ENCODE data around the gene PARD3B.

DNA sequence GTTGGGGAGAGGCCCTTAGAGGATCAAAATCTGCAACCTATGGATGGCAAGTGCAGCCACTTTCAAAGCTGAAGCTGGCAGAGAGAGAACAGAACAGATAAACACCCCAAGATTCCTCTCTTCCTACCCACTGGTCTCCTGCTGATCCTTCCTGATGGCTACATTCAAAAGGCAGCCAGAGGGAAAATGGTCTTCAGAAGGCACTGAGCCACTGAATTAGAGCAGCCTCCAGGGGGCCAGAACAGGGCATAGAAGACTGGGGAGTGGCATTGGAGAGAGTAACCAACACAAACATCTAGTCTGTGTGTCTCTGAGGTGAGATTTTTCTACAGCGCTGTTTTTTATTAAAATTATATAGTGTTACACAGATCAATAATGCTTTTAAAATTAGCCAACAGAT, 432.6 kb downstream of the PARD3B start:
- TF ChIP-seq POLR2AphosphoS5 (IDR thresholded peaks at IDR 0.05) = no peak
- TF ChIP-seq, protein P1, sequence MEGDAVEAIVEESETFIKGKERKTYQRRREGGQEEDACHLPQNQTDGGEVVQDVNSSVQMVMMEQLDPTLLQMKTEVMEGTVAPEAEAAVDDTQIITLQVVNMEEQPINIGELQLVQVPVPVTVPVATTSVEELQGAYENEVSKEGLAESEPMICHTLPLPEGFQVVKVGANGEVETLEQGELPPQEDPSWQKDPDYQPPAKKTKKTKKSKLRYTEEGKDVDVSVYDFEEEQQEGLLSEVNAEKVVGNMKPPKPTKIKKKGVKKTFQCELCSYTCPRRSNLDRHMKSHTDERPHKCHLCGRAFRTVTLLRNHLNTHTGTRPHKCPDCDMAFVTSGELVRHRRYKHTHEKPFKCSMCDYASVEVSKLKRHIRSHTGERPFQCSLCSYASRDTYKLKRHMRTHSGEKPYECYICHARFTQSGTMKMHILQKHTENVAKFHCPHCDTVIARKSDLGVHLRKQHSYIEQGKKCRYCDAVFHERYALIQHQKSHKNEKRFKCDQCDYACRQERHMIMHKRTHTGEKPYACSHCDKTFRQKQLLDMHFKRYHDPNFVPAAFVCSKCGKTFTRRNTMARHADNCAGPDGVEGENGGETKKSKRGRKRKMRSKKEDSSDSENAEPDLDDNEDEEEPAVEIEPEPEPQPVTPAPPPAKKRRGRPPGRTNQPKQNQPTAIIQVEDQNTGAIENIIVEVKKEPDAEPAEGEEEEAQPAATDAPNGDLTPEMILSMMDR (IDR thresholded peaks at IDR 0.05) = no peak
- no peak for TF ChIP-seq POLR2A (IDR thresholded peaks at IDR 0.05)
- no peak for TF ChIP-seq EP300 (IDR thresholded peaks at IDR 0.05; ENCODE audit: low read depth)

All from transverse colon (tissue), 4 donors.